HG03175 (cell line): Measurements from ENCODE around the gene PRAMEF13.
"Not testable (repeated sequence)": the region's sequence is repeated elsewhere in the genome, so short reads cannot be mapped to it uniquely, and the experiment has no call there.

Experiments used
- ATAC-seq: cut with Tn5 transposase; IDR thresholded peaks from one replicate; pipeline ENCODE4 v1.9.1; 2021; ENCODE audit warnings: mild to moderate bottlenecking, moderate library complexity; ENCODE audit not compliant: unreplicated experiment

PRAMEF13 gene

DNA sequence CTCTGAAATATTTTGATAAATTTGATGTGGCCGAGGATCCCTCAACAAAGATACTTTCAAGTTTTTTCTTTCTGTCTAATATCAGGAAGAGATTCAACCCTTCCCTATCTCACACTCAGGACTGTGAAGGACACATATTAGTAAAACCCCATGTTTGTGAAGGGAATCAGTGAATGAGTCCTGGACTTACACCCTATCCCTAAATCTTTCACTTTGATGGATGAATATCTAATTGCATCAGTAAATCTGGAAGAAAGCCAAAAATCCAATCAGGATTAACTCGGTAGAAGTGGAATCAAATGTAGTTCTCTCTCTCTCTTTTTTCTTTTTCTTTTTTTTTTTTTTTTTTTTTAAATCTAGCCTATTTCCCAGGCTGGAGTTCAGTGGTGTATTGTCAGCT is 29.7 kb downstream of the PRAMEF13 start, which contains the start of gene PRAMEF9:
Gene PRAMEF9 (plus strand): TSS at position 301 of the 400 bp plus-strand sequence. CDS start 3,433 bp downstream, outside the sequence.
- not testable (repeated sequence) for ATAC-seq

DNA sequence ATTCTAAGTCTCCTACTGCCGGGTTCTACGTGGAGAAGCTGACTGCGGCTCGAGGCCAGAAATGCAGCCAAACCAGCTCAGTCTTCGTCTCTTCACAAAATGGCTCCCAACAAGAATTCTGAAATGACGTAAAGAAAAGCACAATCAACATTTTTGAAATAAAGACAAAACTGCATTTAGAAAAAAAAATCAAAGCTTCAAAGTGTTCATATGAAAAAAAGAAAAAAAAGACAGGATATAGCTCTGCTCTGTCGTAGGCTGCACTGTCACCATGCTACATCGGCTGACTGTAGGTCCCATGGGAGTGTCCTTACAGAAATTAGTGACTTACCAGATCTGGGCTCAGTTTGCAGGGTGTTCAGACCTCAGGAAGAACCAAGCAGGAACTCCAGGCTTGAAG is 35.7 kb downstream of the PRAMEF13 start, which contains the start of gene HNRNPCL4:
Gene HNRNPCL4 (minus strand): TSS at position 101 of the 400 bp plus-strand sequence. CDS start 164 bp downstream, outside the sequence.
- not testable (repeated sequence) for ATAC-seq

DNA sequence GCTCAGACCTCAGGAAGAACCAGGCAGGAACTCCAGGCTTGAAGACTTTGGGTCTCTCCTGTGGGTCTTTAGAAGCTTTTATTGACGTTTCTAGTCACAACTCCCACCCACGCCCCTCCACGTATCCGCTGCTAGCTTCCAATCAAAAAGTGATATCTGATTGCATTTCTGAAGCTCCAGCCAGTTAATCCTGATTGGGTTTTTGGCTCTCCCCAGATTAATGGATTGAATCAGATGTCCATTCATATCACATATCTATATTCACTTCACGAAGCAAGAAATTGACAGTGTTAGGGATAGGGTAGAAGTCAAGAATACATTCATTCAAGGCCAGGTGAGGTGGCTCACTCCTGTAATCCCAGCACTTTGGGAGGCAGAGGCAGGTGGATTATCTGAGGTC is 45.3 kb downstream of the PRAMEF13 start, which contains the start of gene PRAMEF26:
Gene PRAMEF26 (minus strand): TSS at position 101 of the 400 bp plus-strand sequence. CDS start 2,914 bp downstream, outside the sequence.
- not testable (repeated sequence) for ATAC-seq
